GM18507 (cell line): ENCODE data around the gene ARHGEF40.
A peak's percentile ranks its signal among the peaks of the same experiment; 100 is the strongest.

Source experiments
- DNase-seq: peaks from one replicate; pipeline ENCODE4 v3.0.0; 2011; ENCODE audit warnings: low read depth; ENCODE audit not compliant: insufficient read length; ENCODE audit errors: extremely low spot score
- FAIRE-seq: peaks from 2 replicates; lab custom pipeline; 2011; peaks lifted over from hg19 to GRCh38; lab: Jason Lieb, UNC

ARHGEF40 gene

DNA sequence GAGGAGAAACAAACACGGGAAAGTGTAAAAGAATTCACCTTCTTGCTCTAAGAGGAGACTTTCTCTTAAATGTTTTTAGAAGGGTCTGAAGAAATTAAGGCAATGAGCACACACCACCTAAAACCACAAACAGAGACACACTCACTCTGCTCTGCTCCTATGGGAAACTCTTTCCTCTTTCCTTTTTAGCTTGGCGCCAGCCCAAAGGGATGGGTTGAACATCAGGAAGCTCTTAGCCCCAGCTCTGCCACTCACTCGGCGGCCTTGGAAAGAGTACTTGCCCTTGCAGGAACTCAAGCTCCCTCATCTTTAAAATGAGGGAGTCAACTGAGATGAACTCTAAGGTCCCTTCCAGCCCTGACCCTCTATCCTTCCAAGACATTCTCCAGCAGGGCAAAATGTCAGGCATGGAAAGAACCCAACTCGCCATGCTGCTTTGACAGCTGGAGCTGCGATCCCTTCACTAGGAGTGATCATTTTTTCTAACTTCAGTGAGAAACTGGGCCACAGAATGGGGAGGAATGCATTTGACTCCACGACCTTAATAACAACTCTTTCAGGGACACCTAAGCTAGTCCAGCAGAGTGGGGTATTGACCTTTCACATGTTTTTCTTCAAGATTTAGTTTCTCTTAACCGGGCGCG is 13.5 kb upstream of the ARHGEF40 start:
- FAIRE-seq (no peak), DNase-seq (no peak)

GRCh38 chr14:21057803-21058675 is 12.1 kb upstream of the ARHGEF40 start, which contains the start of gene RNASE8:
TSS of gene RNASE8 (plus strand) at chr14:21057822. CDS start at chr14:21057893, 71 bp downstream.
- DNase-seq (no peak), FAIRE-seq (no peak)

GRCh38 chr14:21058903-21059302 is 11.2 kb upstream of the ARHGEF40 start:
- FAIRE-seq, result no peak
- no peak for DNase-seq

DNA sequence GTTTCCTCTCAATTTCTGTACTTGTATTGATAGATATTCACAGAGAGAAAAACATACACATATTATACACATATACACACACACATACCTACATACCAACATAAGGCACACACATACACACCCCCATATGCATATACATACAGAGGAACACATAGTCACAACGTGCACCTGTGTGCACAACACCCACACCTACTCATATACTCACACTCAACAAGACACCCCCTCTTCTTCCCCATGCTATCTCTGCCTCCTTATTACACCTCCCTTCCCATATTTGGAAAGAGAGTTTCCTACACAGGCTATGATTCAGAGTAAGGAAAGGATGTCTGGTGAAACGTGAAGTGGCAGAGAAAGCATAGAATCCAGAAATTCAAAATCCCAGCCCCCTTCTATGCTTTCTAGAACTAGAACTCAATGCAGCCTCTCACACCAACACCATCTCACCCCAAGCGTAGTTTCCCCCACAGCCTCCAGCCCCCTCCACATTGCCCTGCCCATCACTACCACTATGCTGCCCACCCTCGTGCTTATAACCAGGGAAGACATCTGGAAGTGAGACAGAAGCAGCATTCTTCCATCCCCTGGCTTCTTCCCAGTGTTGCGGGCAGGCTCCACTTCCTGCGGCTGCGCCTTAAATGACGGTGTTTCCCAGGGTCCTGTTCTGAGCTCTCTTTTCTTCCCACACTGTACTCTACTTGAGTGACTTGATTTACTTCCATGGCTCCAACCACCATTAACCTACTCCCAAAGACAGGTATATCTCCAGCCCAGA is 10.1 kb upstream of the ARHGEF40 start:
- no peak for FAIRE-seq
- DNase-seq, result no peak

GRCh38 chr14:21060614-21061346 is 9.3 kb upstream of the ARHGEF40 start:
- FAIRE-seq, result no peak
- no peak for DNase-seq

- FAIRE-seq (no peak), DNase-seq (no peak)
Observed at GRCh38 chr14:21061347-21061668, 8.8 kb upstream of the ARHGEF40 start.

- no peak for FAIRE-seq
Observed at GRCh38 chr14:21063479-21063878, 6.6 kb upstream of the ARHGEF40 start.

GRCh38 chr14:21066882-21067502 is 3.1 kb upstream of the ARHGEF40 start:
- no peak for DNase-seq
- no peak for FAIRE-seq

More at GRCh38 chr14:21063479-21063878, 6.6 kb upstream of the ARHGEF40 start:
- DNase-seq, result no peak

- DNase-seq (no peak), FAIRE-seq (peak; percentile 26)
Observed at GRCh38 chr14:21068521-21069387, 1.4 kb upstream of the ARHGEF40 start.

DNA sequence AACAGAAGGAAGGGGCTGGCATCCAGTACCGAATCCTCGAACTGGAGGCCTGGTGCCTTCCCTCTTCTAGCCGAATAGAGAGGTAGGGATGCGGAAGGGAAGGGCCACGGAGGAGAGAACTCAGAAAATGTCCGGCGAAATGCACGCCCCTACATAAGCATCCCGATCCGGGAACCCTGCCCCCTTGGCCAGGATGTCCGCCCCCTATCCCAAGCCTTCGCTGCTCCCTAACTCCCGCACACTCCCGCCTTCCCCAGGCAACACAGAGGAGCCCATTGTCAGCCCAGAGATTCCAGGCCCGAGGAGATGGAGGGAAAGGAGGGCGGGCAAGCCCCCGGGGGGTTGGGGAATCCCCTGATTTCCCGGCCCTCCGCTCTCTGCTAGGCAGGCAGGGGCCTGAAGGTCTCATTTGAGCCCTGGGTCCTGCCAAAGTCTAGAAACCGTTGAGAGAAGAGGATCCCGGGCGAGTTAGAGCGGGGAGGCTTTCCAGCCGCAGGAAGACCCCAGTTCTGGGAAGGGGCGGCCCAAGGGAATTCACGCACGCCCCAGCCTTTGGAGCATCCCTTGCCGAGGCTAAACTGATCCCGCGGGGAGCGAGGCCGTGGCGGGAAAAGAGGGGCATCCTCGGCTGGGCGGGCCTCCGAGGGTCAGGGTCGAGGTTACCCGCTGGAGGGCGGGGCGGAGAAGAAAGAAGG is 569 bp upstream of the ARHGEF40 start:
- DNase-seq (no peak), FAIRE-seq (no peak)

- no peak for DNase-seq
- FAIRE-seq, result no peak
Observed at GRCh38 chr14:21070610-21071224, 613 bp downstream of the ARHGEF40 start.

GRCh38 chr14:21071225-21072030 is 1.3 kb downstream of the ARHGEF40 start:
- peak; percentile 86 for FAIRE-seq
- DNase-seq, result peak; percentile 73

GRCh38 chr14:21072031-21072473 is 1.9 kb downstream of the ARHGEF40 start:
- no peak for DNase-seq
- no peak for FAIRE-seq

DNA sequence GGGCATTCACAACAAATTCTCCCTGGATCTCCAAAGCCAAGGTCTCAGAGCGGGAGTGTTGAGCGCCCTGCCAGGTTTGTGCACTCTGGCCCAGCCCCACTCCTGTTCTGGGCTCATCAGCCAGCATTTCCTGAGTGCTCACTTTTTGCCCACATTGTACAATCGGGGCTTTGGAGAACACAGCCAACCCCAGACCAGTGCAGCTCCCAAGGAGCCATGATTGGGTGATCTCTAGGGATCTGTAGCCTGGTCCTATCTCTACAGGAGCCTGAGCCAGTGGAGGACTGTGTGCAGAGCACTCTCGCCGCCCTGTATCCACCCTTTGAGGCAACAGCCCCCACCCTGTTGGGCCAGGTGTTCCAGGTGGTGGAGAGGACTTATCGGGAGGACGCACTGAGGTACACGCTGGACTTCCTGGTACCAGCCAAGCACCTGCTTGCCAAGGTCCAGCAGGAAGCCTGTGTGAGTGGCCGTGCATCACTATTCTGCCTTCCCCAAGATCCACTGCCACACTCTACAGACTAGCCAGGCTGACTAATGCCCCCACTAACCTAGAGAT is 2.8 kb downstream of the ARHGEF40 start:
- DNase-seq (no peak), FAIRE-seq (no peak)

- FAIRE-seq (no peak), DNase-seq (no peak)
Observed at GRCh38 chr14:21073921-21074320, 3.8 kb downstream of the ARHGEF40 start.
